HEK293 (cell line): ENCODE measurements around the gene RPGR.

Source experiments
- CTCF ChIA-PET: fragments of 350-600 bp; formaldehyde crosslinking; extraction: SDS; loops from one replicate; lab custom pipeline; 2021; ENCODE audit warnings: antibody characterized with exemption; lab: Yijun Ruan, JAX
- POLR2A ChIA-PET: fragments of 300-600 bp; formaldehyde crosslinking; extraction: SDS; loops from one replicate; lab custom pipeline; 2020; ENCODE audit warnings: antibody characterized with exemption, inconsistent platforms; lab: Yijun Ruan, JAX
- H3K27ac ChIP-seq: fragments of 200-500 bp; sonication (Bioruptor generic); 2 replicates; pipeline ENCODE4 v1.5.1; 2014; ENCODE audit warnings: low read depth, low read length, control low read depth, inconsistent platforms; ENCODE audit errors: extremely low read depth
- H3K36me3 ChIP-seq, 2 experiments: fragments of 200-500 bp in 1 of 2; sonication (Bioruptor generic) in 1 of 2; 1 replicate in 1 of 2; 2 replicates in 1 of 2; pipeline ENCODE4 v1.5.1; 2014 to 2017; ENCODE audit warnings: inconsistent platforms in 2 of 2, low read length in 2 of 2; ENCODE audit not compliant: control insufficient read depth in 2 of 2, insufficient read depth in 1 of 2
- H3K4me1 ChIP-seq: fragments of 200-500 bp; sonication (Bioruptor generic); 2 replicates; pipeline ENCODE4 v1.5.1; 2014; ENCODE audit warnings: mild to moderate bottlenecking, low read length, inconsistent platforms; ENCODE audit not compliant: control insufficient read depth, insufficient read depth
- H3K4me3 ChIP-seq: 2 replicates; pipeline ENCODE4 v1.5.1; 2011; ENCODE audit warnings: low read depth, mild to moderate bottlenecking, control low read depth, low read length, moderate library complexity
- H3K9me3 ChIP-seq: fragments of 200-500 bp; sonication (Bioruptor generic); 2 replicates; pipeline ENCODE4 v1.5.1; 2014; ENCODE audit warnings: low read depth, low read length, inconsistent platforms; ENCODE audit not compliant: control insufficient read depth, insufficient read depth
- CTCF ChIP-seq: fragments of 450-650 bp; formaldehyde crosslinking; IDR thresholded peaks from 2 replicates; pipeline ENCODE4 v1.5.1; 2016; ENCODE audit warnings: missing biosample characterization, missing genetic modification characterization
- GLIS1 ChIP-seq: fragments of 450-650 bp; formaldehyde crosslinking; IDR thresholded peaks from 2 replicates; pipeline ENCODE4 v1.5.1; 2016; ENCODE audit warnings: missing biosample characterization, missing genetic modification characterization
- MYNN ChIP-seq: fragments of 450-650 bp; formaldehyde crosslinking; IDR thresholded peaks from 2 replicates; pipeline ENCODE4 v1.5.1; 2016; ENCODE audit warnings: missing biosample characterization, missing genetic modification characterization, borderline replicate concordance
- PRDM10 ChIP-seq: fragments of 450-650 bp; formaldehyde crosslinking; IDR thresholded peaks from 2 replicates; pipeline ENCODE4 v1.5.1; 2016; ENCODE audit warnings: missing biosample characterization, missing genetic modification characterization
- YY1 ChIP-seq: fragments of 450-650 bp; formaldehyde crosslinking; IDR thresholded peaks from 2 replicates; pipeline ENCODE4 v1.5.1; 2018; ENCODE audit warnings: missing biosample characterization, missing genetic modification characterization
- ZEB2 ChIP-seq: fragments of 450-650 bp; formaldehyde crosslinking; IDR thresholded peaks from 2 replicates; pipeline ENCODE4 v1.5.1; 2016; ENCODE audit warnings: missing biosample characterization, missing genetic modification characterization
- ZNF311 ChIP-seq: fragments of 450-650 bp; formaldehyde crosslinking; IDR thresholded peaks from 2 replicates; pipeline ENCODE4 v1.5.1; 2017; ENCODE audit warnings: missing biosample characterization, missing genetic modification characterization, borderline replicate concordance
- ZNF324 ChIP-seq: fragments of 450-650 bp; formaldehyde crosslinking; IDR thresholded peaks from 2 replicates; pipeline ENCODE4 v1.5.1; 2016; ENCODE audit warnings: missing biosample characterization, missing genetic modification characterization
- ZNF416 ChIP-seq: fragments of 450-650 bp; formaldehyde crosslinking; IDR thresholded peaks from 2 replicates; pipeline ENCODE4 v1.5.1; 2016; ENCODE audit warnings: missing biosample characterization, missing genetic modification characterization
- ZNF48 ChIP-seq: fragments of 450-650 bp; formaldehyde crosslinking; IDR thresholded peaks from 2 replicates; pipeline ENCODE4 v1.5.1; 2016; ENCODE audit warnings: missing biosample characterization, missing genetic modification characterization
- ZNF600 ChIP-seq: fragments of 450-650 bp; formaldehyde crosslinking; IDR thresholded peaks from 2 replicates; pipeline ENCODE4 v1.5.1; 2016; ENCODE audit warnings: missing biosample characterization, missing genetic modification characterization
- ZNF629 ChIP-seq: fragments of 450-650 bp; formaldehyde crosslinking; IDR thresholded peaks from 2 replicates; pipeline ENCODE4 v1.5.1; 2017; ENCODE audit warnings: missing biosample characterization, missing genetic modification characterization
- ZNF76 ChIP-seq: fragments of 450-650 bp; formaldehyde crosslinking; IDR thresholded peaks from 2 replicates; pipeline ENCODE4; 2016; ENCODE audit warnings: low read depth, missing biosample characterization, missing genetic modification characterization, borderline replicate concordance
- TF ChIP-seq, protein P1 (sequence below): fragments of 450-650 bp; formaldehyde crosslinking; IDR thresholded peaks from 2 replicates; pipeline ENCODE4 v1.5.0; 2017; ENCODE audit warnings: missing biosample characterization, missing genetic modification characterization, borderline replicate concordance
- TF ChIP-seq, protein P2 (sequence below): fragments of 450-650 bp; formaldehyde crosslinking; IDR thresholded peaks from 2 replicates; pipeline ENCODE4 v1.5.1; 2017; ENCODE audit warnings: missing biosample characterization, missing genetic modification characterization

Gene RPGR

GRCh38 chrX:38277136-38277535 is 50.2 kb downstream of the RPGR start (continued):
- TF ChIP-seq, protein P1, sequence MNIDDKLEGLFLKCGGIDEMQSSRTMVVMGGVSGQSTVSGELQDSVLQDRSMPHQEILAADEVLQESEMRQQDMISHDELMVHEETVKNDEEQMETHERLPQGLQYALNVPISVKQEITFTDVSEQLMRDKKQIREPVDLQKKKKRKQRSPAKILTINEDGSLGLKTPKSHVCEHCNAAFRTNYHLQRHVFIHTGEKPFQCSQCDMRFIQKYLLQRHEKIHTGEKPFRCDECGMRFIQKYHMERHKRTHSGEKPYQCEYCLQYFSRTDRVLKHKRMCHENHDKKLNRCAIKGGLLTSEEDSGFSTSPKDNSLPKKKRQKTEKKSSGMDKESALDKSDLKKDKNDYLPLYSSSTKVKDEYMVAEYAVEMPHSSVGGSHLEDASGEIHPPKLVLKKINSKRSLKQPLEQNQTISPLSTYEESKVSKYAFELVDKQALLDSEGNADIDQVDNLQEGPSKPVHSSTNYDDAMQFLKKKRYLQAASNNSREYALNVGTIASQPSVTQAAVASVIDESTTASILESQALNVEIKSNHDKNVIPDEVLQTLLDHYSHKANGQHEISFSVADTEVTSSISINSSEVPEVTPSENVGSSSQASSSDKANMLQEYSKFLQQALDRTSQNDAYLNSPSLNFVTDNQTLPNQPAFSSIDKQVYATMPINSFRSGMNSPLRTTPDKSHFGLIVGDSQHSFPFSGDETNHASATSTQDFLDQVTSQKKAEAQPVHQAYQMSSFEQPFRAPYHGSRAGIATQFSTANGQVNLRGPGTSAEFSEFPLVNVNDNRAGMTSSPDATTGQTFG (tag by site-specific recombination): no peak
- no peak for TF ChIP-seq ZNF48 (tag by site-specific recombination)
- TF ChIP-seq ZNF416 (tag by site-specific recombination): no peak
- TF ChIP-seq ZNF324 (tag by site-specific recombination): no peak

- Histone ChIP-seq H3K4me1 (peaks cover 14% of the 10 kb centered on the region), H3K9me3 (no peaks in the 10 kb centered on the region), H3K27ac (no peak overlapping the region), H3K4me3 (no peak overlapping the region), H3K36me3 (no peaks in the 10 kb centered on the region)
- ChIA-PET POLR2A (no interaction called here), CTCF (no interaction called here)
- TF ChIP-seq CTCF (tag by site-specific recombination) (no peak), GLIS1 (tag by site-specific recombination) (no peak), MYNN (tag by site-specific recombination) (no peak), PRDM10 (peak; percentile 43; the same call in 1 of the 2 replicates), ZEB2 (tag by site-specific recombination) (no peak)
- TF ChIP-seq, protein P2, sequence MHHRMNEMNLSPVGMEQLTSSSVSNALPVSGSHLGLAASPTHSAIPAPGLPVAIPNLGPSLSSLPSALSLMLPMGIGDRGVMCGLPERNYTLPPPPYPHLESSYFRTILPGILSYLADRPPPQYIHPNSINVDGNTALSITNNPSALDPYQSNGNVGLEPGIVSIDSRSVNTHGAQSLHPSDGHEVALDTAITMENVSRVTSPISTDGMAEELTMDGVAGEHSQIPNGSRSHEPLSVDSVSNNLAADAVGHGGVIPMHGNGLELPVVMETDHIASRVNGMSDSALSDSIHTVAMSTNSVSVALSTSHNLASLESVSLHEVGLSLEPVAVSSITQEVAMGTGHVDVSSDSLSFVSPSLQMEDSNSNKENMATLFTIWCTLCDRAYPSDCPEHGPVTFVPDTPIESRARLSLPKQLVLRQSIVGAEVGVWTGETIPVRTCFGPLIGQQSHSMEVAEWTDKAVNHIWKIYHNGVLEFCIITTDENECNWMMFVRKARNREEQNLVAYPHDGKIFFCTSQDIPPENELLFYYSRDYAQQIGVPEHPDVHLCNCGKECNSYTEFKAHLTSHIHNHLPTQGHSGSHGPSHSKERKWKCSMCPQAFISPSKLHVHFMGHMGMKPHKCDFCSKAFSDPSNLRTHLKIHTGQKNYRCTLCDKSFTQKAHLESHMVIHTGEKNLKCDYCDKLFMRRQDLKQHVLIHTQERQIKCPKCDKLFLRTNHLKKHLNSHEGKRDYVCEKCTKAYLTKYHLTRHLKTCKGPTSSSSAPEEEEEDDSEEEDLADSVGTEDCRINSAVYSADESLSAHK: no peak
Observed at GRCh38 chrX:38276089-38276488, 51.2 kb downstream of the RPGR start.

DNA sequence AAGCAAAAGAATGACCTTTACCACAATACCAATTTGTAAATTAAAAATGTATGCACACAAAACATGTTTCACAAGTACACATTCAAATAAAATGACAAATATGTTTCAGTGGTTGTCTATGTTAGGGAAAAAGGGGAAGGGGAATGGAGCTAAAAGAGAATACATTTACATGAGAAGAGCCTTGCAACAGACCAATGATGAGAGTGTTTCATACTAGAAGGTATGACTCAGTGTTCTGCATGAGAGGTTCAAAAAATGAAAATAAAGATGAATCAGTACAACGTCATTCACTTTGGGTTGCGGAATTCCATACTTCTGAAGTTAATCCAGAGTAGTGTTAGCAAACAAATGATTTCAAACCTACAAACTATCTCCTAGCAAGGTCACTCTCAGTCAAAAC is 51.7 kb downstream of the RPGR start:
- ChIA-PET POLR2A (no interaction called here), CTCF (no interaction called here)
- H3K4me1 ChIP-seq: peaks cover 14% of the 10 kb centered on the region
- no peak overlapping the region for H3K27ac ChIP-seq
- H3K4me3 ChIP-seq: no peak overlapping the region
- no peaks in the 10 kb centered on the region for H3K36me3 ChIP-seq
- TF ChIP-seq ZNF629: peak; percentile 78
- TF ChIP-seq YY1 (tag by site-specific recombination): no peak
- no peak for TF ChIP-seq ZNF76 (tag by site-specific recombination)
- TF ChIP-seq ZNF600 (tag by site-specific recombination): peak; percentile 76
- no peak for TF ChIP-seq ZNF311 (tag by site-specific recombination)
- H3K9me3 ChIP-seq: no peaks in the 10 kb centered on the region
